ENCODE results near the gene RPL27.
A peak's percentile ranks its signal among the peaks of the same experiment; 100 is the strongest.

RPL27 gene

GRCh38 chr17:43020789-43021740 is 22.8 kb downstream of the RPL27 start:
- DNase-seq (ENCODE audit: low spot score), result no peak

GRCh38 chr17:43021741-43022512 is 23.7 kb downstream of the RPL27 start, which contains the start of gene VAT1:
Gene VAT1 (minus strand): TSS chr17:43022385. CDS start chr17:43022322, 63 bp downstream.
- peak; percentile 45 for DNase-seq (ENCODE audit: low spot score)

DNA sequence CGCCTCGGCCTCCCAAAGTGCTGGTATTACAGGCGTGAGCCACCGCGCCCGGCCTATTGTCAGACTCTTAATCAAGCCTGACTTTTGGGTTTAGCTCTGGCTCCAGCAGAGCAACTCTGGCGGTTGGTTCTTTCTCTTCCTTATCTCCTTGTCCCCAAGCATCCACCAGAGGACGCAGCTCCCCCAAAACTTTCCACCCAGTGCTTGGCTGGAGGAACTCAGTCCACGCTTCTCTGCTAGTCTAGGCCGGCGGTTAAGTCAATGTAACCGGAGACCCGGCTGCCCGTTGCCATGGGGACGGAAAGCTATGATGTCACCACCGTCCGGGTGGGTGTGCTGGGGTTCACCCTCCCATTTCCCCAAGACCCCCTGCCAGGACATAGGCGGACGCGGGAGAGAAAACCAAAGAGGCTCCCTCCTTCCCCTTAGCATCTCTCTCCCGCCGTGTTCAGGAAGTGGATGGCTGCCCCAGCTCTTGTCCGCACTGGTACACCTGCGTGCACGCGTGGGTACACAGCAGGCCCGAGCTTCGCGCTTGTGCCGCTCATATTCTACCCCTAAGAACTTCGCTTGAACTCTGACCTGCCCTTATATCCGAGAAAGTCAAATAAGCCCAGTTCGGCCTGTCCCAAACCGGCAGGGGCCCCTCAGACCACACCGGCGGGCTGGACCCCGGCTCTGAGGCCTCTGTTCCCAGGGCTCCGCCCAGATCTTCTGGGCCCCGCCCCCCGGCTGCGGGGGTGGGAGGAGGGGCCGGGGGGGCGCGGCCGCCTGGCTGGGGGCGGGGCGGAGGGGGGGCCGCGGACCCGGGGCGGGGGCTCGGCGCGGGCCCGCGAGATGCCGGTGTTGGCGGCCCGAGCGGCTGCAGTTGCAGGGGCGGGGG is 26.4 kb downstream of the RPL27 start, which contains the start of gene RND2:
Gene RND2, plus strand, starts transcription at position 825 of the 883 bp plus-strand sequence. CDS start 117 bp downstream, outside the sequence.
- DNase-seq (ENCODE audit: low spot score), result peak; percentile 56

DNA sequence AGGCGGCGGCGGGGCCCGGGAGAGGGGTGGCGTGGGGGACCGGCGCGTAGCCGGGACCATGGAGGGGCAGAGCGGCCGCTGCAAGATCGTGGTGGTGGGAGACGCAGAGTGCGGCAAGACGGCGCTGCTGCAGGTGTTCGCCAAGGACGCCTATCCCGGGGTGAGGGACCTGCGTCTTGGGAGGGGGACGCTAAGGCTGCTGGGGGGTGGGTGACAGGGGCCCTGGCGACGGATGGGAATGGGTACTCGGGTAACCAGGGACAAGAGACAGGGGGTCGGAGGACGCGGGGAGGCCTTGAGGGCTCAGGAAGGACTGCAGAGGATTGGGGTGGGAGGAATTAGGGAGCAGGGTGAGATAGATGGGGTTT is 27.1 kb downstream of the RPL27 start:
- DNase-seq (ENCODE audit: low spot score), result no peak

DNA sequence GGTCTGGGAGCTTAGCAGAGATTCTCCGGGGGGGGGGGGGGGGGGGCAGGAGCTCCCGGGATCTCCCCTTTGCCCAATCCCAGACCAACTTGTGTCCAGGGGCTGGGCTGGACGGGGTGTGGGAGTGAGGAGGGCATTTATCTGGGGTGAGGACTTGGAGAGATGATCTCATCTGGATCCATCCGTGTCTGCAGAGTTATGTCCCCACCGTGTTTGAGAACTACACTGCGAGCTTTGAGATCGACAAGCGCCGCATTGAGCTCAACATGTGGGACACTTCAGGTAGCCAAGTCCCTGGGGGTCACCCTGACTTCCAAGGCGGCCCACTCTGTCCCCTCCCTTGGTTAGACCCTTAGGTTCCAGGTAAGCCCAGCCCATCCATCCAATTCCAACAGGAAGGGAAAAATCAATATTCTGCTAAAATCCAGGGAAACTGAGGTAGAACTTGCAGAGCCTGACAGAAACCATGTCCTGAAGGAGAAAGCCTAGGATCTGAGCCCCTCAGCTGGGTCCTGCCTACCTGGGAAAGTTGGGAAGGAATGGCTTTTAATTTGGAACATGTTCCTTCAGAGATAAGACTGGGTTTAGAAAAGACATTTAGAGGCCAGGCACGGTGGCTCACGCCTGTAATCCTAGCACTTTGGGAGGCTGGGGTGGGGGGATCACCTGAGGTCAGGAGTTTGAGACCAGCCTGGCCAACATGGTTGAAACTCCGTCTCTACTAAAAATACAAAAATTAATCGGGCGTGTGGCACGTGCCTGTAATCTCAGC is 27.7 kb downstream of the RPL27 start:
- no peak for DNase-seq (ENCODE audit: low spot score)

DNA sequence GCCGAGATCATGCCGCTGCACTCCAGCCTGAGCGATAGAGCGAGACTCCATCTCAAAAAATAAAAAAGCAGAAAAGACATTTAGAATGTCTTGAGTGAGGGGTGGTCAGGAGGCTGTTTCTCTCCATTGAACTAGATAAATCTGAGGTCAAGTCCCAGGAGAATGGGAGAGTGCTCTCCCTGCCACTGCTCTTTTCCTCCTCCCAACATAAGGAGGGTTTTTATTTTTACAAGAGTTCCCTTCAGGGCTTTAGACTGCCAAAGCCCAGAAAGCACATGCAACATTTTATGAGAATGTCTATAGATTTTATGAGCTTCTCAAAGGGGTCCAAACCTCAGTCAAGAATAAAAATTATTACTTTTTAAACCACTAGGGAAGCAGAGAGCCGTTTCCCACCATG is 28.4 kb downstream of the RPL27 start:
- DNase-seq (ENCODE audit: low spot score), result no peak

- DNase-seq (ENCODE audit: low spot score), result no peak
Measured at GRCh38 chr17:43027091-43028032, 29.1 kb downstream of the RPL27 start.

GRCh38 chr17:43028221-43028861 is 30.1 kb downstream of the RPL27 start:
- no peak for DNase-seq (ENCODE audit: low spot score)

GRCh38 chr17:43030137-43030767 is 32.0 kb downstream of the RPL27 start:
- no peak for DNase-seq (ENCODE audit: low spot score)

GRCh38 chr17:43031666-43032065 is 33.4 kb downstream of the RPL27 start:
- DNase-seq (ENCODE audit: low spot score), result no peak

- DNase-seq (ENCODE audit: low spot score), result no peak
Measured at GRCh38 chr17:43033948-43034881, 36.0 kb downstream of the RPL27 start.

GRCh38 chr17:43034894-43035293 is 36.7 kb downstream of the RPL27 start:
- no peak for DNase-seq (ENCODE audit: low spot score)

DNA sequence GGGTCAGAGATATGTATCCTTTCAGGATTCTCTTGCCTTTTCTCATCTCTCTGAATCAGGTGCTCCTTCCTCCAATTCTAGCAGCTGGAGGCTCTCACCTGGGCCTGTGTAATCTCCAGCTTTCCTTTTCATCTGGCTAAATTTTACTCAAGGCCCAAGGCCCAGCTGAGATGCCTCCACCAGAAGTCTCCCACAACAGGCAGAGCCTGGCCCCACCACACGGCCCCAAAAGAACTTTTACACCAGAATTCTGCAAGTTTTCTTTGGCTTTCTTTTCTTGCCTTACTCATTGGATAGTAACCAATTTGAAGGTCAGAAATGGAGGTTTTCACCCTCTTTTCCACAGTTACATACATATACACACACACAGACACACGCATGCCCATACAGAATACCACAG is 41.4 kb downstream of the RPL27 start:
- DNase-seq (ENCODE audit: low spot score), result no peak

GRCh38 chr17:43040655-43041054 is 42.4 kb downstream of the RPL27 start:
- DNase-seq (ENCODE audit: low spot score), result no peak

- no peak for DNase-seq (ENCODE audit: low spot score)
Measured at GRCh38 chr17:43042025-43042628, 43.9 kb downstream of the RPL27 start.

GRCh38 chr17:43043307-43043706 is 45.1 kb downstream of the RPL27 start:
- DNase-seq (ENCODE audit: low spot score), result no peak

GRCh38 chr17:43044024-43044423 is 45.8 kb downstream of the RPL27 start:
- no peak for DNase-seq (ENCODE audit: low spot score)

Measured in hematopoietic multipotent progenitor cell treated with erythropoietin and hydrocortisone succinate and interleukin-3 and kit ligand, for 17 days (in vitro differentiated cells).